Hepatocyte (in vitro differentiated cells): Measurements from ENCODE around the gene ZNF8. TPM values are rescaled to one million over a fixed set of nuclear protein-coding genes. Genes with fewer than 3 reads are reported as not detected.

Experiments used
- DNase-seq: peaks from one replicate; pipeline ENCODE4 v3.0.0-alpha.2; 2016; ENCODE audit warnings: low spot score
- H2AFZ ChIP-seq: fragments of 200-600 bp; sonication (generic); 2 replicates; pipeline ENCODE4 v1.6.0; 2016; ENCODE audit warnings: antibody characterized with exemption, mild to moderate bottlenecking
- H3K27ac ChIP-seq: fragments of 200-600 bp; sonication (generic); 2 replicates; pipeline ENCODE4 v1.5.1; 2016; ENCODE audit warnings: mild to moderate bottlenecking
- H3K27me3 ChIP-seq: fragments of 200-600 bp; sonication (generic); 2 replicates; pipeline ENCODE4 v1.6.1; 2016
- H3K36me3 ChIP-seq: fragments of 200-600 bp; sonication (generic); replicated peaks from 2 replicates; pipeline ENCODE4 v1.5.1; 2016; ENCODE audit warnings: low read depth; ENCODE audit not compliant: insufficient read depth
- H3K4me1 ChIP-seq: fragments of 200-600 bp; sonication (generic); 2 replicates; pipeline ENCODE4 v1.5.1; 2016; ENCODE audit warnings: mild to moderate bottlenecking, moderate library complexity; ENCODE audit not compliant: insufficient read depth
- H3K4me2 ChIP-seq: fragments of 200-600 bp; sonication (generic); 2 replicates; pipeline ENCODE4 v1.6.0; 2016
- H3K4me3 ChIP-seq: fragments of 200-600 bp; sonication (generic); 2 replicates; pipeline ENCODE4 v1.5.1; 2016; ENCODE audit warnings: mild to moderate bottlenecking
- H3K79me2 ChIP-seq: fragments of 200-600 bp; sonication (generic); 2 replicates; pipeline ENCODE4 v1.6.0; 2017; ENCODE audit warnings: mild to moderate bottlenecking
- H3K9me2 ChIP-seq: fragments of 200-600 bp; sonication (generic); replicated peaks from 2 replicates; pipeline ENCODE4 v1.6.0; 2017; ENCODE audit warnings: mild to moderate bottlenecking; ENCODE audit not compliant: insufficient read depth
- H3K9me3 ChIP-seq: fragments of 200-600 bp; sonication (generic); 2 replicates; pipeline ENCODE4 v1.5.1; 2016; ENCODE audit warnings: low read depth, mild to moderate bottlenecking
- H4K20me1 ChIP-seq: fragments of 200-600 bp; sonication (generic); 2 replicates; pipeline ENCODE4 v1.6.0; 2016; ENCODE audit warnings: mild to moderate bottlenecking; ENCODE audit not compliant: insufficient read depth, poor library complexity, severe bottlenecking
- CTCF ChIP-seq: fragments of 200-600 bp; sonication (generic); IDR thresholded peaks from 2 replicates; pipeline ENCODE4 v1.5.1; 2016; ENCODE audit warnings: antibody characterized with exemption, mild to moderate bottlenecking; ENCODE audit not compliant: poor library complexity
- EZH2 ChIP-seq: fragments of 200-600 bp; sonication (generic); IDR thresholded peaks from 2 replicates; pipeline ENCODE4 v1.6.1; 2016; ENCODE audit warnings: antibody characterized with exemption, mild to moderate bottlenecking, borderline replicate concordance
- EZH2phosphoT487 ChIP-seq: fragments of 200-600 bp; sonication (generic); IDR thresholded peaks from one replicate; pipeline ENCODE4 v1.6.1; 2018; ENCODE audit warnings: antibody characterized with exemption, mild to moderate bottlenecking, low read depth, moderate library complexity; ENCODE audit not compliant: unreplicated experiment, severe bottlenecking
- WGBS: methylation state at CpG from one replicate; pipeline ENCODE4 v1.1.6; 2016; ENCODE audit warnings: low lambda C conversion rate; ENCODE audit errors: missing lambda C conversion rate; 5-methylcytosine and 5-hydroxymethylcytosine counted together
- polyA plus RNA-seq: library from polyadenylated mRNA; unstranded; fragments of >200 nt; fragmentation: Nextera tagmentation; extraction: Ambion mirVana; gene quantifications from 2 replicates; pipeline ENCODE4 v1.2.1, GENCODE V29; 2016
- total RNA-seq: library from RNA; depleted of rRNA; stranded (reverse); fragments of >200 nt; gene quantifications from 2 replicates; pipeline ENCODE4 v1.2.3, GENCODE V29; 2014

Gene ZNF8
- total and polyA plus RNA-seq, 2 experiments from 2014 or later: 1.4 to 8.7 TPM

- 88% methylated on average over 3 of the region's 3 CpGs for WGBS
- Histone ChIP-seq H3K27me3 (no peaks in the 10 kb centered on the region), H3K4me1 (no peaks in the 10 kb centered on the region), H3K4me3 (no peak overlapping the region), H3K27ac (no peak overlapping the region), H3K79me2 (no peaks in the 10 kb centered on the region), H2AFZ (no peak overlapping the region), H3K4me2 (no peak overlapping the region), H3K9me3 (no peaks in the 10 kb centered on the region), H3K36me3 (no peaks in the 10 kb centered on the region), H4K20me1 (no peaks in the 10 kb centered on the region), H3K9me2 (no peaks in the 10 kb centered on the region)
- no peak for TF ChIP-seq EZH2phosphoT487
- no peak for TF ChIP-seq CTCF
- no peak for TF ChIP-seq EZH2
- no peak for DNase-seq
Measured at GRCh38 chr19:58335630-58336029, 56.9 kb downstream of the ZNF8 start.

GRCh38 chr19:58336216-58336615 lies 57.5 kb downstream of the ZNF8 start:
- 100% methylated on average over 1 of the region's 1 CpG for WGBS
- H3K27me3 ChIP-seq: no peaks in the 10 kb centered on the region
- DNase-seq: no peak
- no peaks in the 10 kb centered on the region for H3K79me2 ChIP-seq
- H2AFZ ChIP-seq: no peak overlapping the region
- no peaks in the 10 kb centered on the region for H3K9me3 ChIP-seq
- no peaks in the 10 kb centered on the region for H3K36me3 ChIP-seq
- H4K20me1 ChIP-seq: no peaks in the 10 kb centered on the region
- TF ChIP-seq EZH2: no peak
- TF ChIP-seq CTCF: no peak
- TF ChIP-seq EZH2phosphoT487: no peak
- no peak overlapping the region for H3K4me3 ChIP-seq
- H3K9me2 ChIP-seq: no peaks in the 10 kb centered on the region
- H3K4me1 ChIP-seq: no peaks in the 10 kb centered on the region
- no peak overlapping the region for H3K27ac ChIP-seq
- H3K4me2 ChIP-seq: no peak overlapping the region

GRCh38 chr19:58336820-58337219 lies 58.1 kb downstream of the ZNF8 start:
- no peaks in the 10 kb centered on the region for H3K4me1 ChIP-seq
- H3K4me3 ChIP-seq: no peak overlapping the region
- H3K27ac ChIP-seq: no peak overlapping the region
- H4K20me1 ChIP-seq: no peaks in the 10 kb centered on the region
- no peak for DNase-seq
- no peak overlapping the region for H3K4me2 ChIP-seq
- H3K36me3 ChIP-seq: no peaks in the 10 kb centered on the region
- no peaks in the 10 kb centered on the region for H3K9me2 ChIP-seq
- WGBS: 98% methylated on average over 4 of the region's 4 CpGs
- H3K27me3 ChIP-seq: no peaks in the 10 kb centered on the region
- no peaks in the 10 kb centered on the region for H3K79me2 ChIP-seq
- TF ChIP-seq EZH2 (no peak), CTCF (no peak), EZH2phosphoT487 (no peak)
- H3K9me3 ChIP-seq: no peaks in the 10 kb centered on the region
- H2AFZ ChIP-seq: no peak overlapping the region

GRCh38 chr19:58338336-58338735 lies 59.6 kb downstream of the ZNF8 start:
- Histone ChIP-seq H3K27me3 (no peaks in the 10 kb centered on the region), H2AFZ (no peak overlapping the region), H3K4me1 (no peaks in the 10 kb centered on the region), H3K4me3 (no peak overlapping the region), H4K20me1 (no peaks in the 10 kb centered on the region), H3K4me2 (no peak overlapping the region), H3K79me2 (no peaks in the 10 kb centered on the region), H3K36me3 (no peaks in the 10 kb centered on the region), H3K9me2 (no peaks in the 10 kb centered on the region), H3K27ac (no peak overlapping the region), H3K9me3 (no peaks in the 10 kb centered on the region)
- TF ChIP-seq EZH2phosphoT487: no peak
- TF ChIP-seq CTCF: no peak
- TF ChIP-seq EZH2: no peak
- 97% methylated on average over 11 of the region's 11 CpGs for WGBS
- no peak for DNase-seq
